H1 (cell line): ENCODE measurements around the gene DAG1. TPM values are rescaled to one million over a fixed set of nuclear protein-coding genes. Genes with fewer than 3 reads are reported as not detected.

Source experiments
- ASH2L ChIP-seq: fragments of 200-600, 300-600 bp; sonication (generic); IDR thresholded peaks from one replicate; pipeline ENCODE4 v1.7.1; 2017; ENCODE audit warnings: low read length
- CEBPB ChIP-seq: IDR thresholded peaks from 2 replicates; pipeline ENCODE4 v1.6.1; 2012; ENCODE audit warnings: low read depth, low read length
- E2F6 ChIP-seq: IDR thresholded peaks from 2 replicates; pipeline ENCODE4 v1.6.1; 2012; ENCODE audit warnings: inconsistent platforms
- polyA plus RNA-seq, 7 experiments: library from polyadenylated mRNA; depleted of rRNA in 3 of 7; stranded (reverse) in 5 of 7; unstranded in 2 of 7; fragments of >200 nt in 5 of 7; fragments of 200-250 nt in 2 of 7; gene quantifications; 1 replicate in 5 of 7; 2 replicates in 1 of 7; 4 replicates in 1 of 7; pipeline versions ENCODE4 v1.2.1 to v1.2.3, GENCODE V29; 2011 to 2013; ENCODE audit warnings: missing spikeins in 2 of 7, mixed read lengths in 2 of 7
- total RNA-seq: library from RNA; stranded (reverse); fragmentation: NEBNext Ultra II Directional; extraction: Animal tissue kit (Norgen Biotek cat#: 25700); gene quantifications from 2 replicates; pipeline ENCODE4 v1.2.1, GENCODE V29; 2021

DAG1 gene
- total and polyA plus RNA-seq, 2 of the 8 experiments (the other 6 are each of a cell fraction or from before 2014, with no cell fraction given) = 97.5 to 138 TPM

GRCh38 chr3:49553692-49554632 lies 83.9 kb downstream of the DAG1 start, which contains the start of gene BSN (continued):
- TF ChIP-seq E2F6 (no peak), CEBPB (no peak), ASH2L (peak; percentile 77)
- TF ChIP-seq, all 59 proteins: peak for 11
